ENCODE results near the gene CLEC16A.

CLEC16A gene

GRCh38 chr16:11156401-11156800 lies 212.0 kb downstream of the CLEC16A start:
- H3K27me3 ChIP-seq (ENCODE audit: insufficient read depth, poor library complexity, severe bottlenecking) = no peaks in the 10 kb centered on the region
- no peak overlapping the region for H3K27ac ChIP-seq (replicated peaks)
- no peak for TF ChIP-seq POLR2AphosphoS5 (IDR thresholded peaks at IDR 0.05; ENCODE audit: low read depth)
- TF ChIP-seq SPI1 (IDR thresholded peaks at IDR 0.05; ENCODE audit: borderline replicate concordance, low read depth) = no peak
- TF ChIP-seq CTCF (IDR thresholded peaks at IDR 0.05; ENCODE audit: insufficient read depth, low read length) = no peak
- TF ChIP-seq GABPA (IDR thresholded peaks at IDR 0.05; ENCODE audit: low read depth) = no peak
- no peak for TF ChIP-seq REST (IDR thresholded peaks at IDR 0.05; ENCODE audit: insufficient replicate concordance, low read depth)
- H3K4me3 ChIP-seq (replicated peaks; ENCODE audit: insufficient read depth, low read length) = no peak overlapping the region
- DNase-seq (ENCODE audit: low read depth in 1 of 2, low spot score in 1 of 2) = no peak

GRCh38 chr16:11157143-11157542 lies 212.8 kb downstream of the CLEC16A start:
- Histone ChIP-seq H3K4me3 (replicated peaks; ENCODE audit: insufficient read depth, low read length) (no peak overlapping the region), H3K27me3 (ENCODE audit: insufficient read depth, poor library complexity, severe bottlenecking) (no peaks in the 10 kb centered on the region), H3K27ac (replicated peaks) (no peak overlapping the region)
- no peak for TF ChIP-seq POLR2AphosphoS5 (IDR thresholded peaks at IDR 0.05; ENCODE audit: low read depth)
- no peak for DNase-seq (ENCODE audit: low read depth in 1 of 2, low spot score in 1 of 2)

- no peak for DNase-seq (ENCODE audit: low read depth in 1 of 2, low spot score in 1 of 2)
- H3K27ac ChIP-seq (replicated peaks) = no peak overlapping the region
- no peak overlapping the region for H3K4me3 ChIP-seq (replicated peaks; ENCODE audit: insufficient read depth, low read length)
- no peaks in the 10 kb centered on the region for H3K27me3 ChIP-seq (ENCODE audit: insufficient read depth, poor library complexity, severe bottlenecking)
- TF ChIP-seq CTCF (IDR thresholded peaks at IDR 0.05; ENCODE audit: insufficient read depth, low read length) = no peak
- no peak for TF ChIP-seq POLR2AphosphoS5 (IDR thresholded peaks at IDR 0.05; ENCODE audit: low read depth)
- no peak for TF ChIP-seq GABPA (IDR thresholded peaks at IDR 0.05; ENCODE audit: low read depth)
- no peak for TF ChIP-seq REST (IDR thresholded peaks at IDR 0.05; ENCODE audit: insufficient replicate concordance, low read depth)
- TF ChIP-seq SPI1 (IDR thresholded peaks at IDR 0.05; ENCODE audit: borderline replicate concordance, low read depth) = no peak
Observed at GRCh38 chr16:11158018-11158417, 213.7 kb downstream of the CLEC16A start.

GRCh38 chr16:11159282-11159681 lies 214.9 kb downstream of the CLEC16A start:
- no peak overlapping the region for H3K27ac ChIP-seq (replicated peaks)
- H3K4me3 ChIP-seq (replicated peaks; ENCODE audit: insufficient read depth, low read length) = no peak overlapping the region
- TF ChIP-seq SPI1 (IDR thresholded peaks at IDR 0.05; ENCODE audit: borderline replicate concordance, low read depth) = no peak
- DNase-seq (ENCODE audit: low read depth in 1 of 2, low spot score in 1 of 2) = no peak
- no peaks in the 10 kb centered on the region for H3K27me3 ChIP-seq (ENCODE audit: insufficient read depth, poor library complexity, severe bottlenecking)

GRCh38 chr16:11160676-11161115 lies 216.3 kb downstream of the CLEC16A start:
- DNase-seq (ENCODE audit: low read depth in 1 of 2, low spot score in 1 of 2) = no peak
- no peaks in the 10 kb centered on the region for H3K27me3 ChIP-seq (ENCODE audit: insufficient read depth, poor library complexity, severe bottlenecking)
- H3K27ac ChIP-seq (replicated peaks) = no peak overlapping the region
- H3K4me3 ChIP-seq (replicated peaks; ENCODE audit: insufficient read depth, low read length) = no peak overlapping the region
- TF ChIP-seq GABPA (IDR thresholded peaks at IDR 0.05; ENCODE audit: low read depth) (no peak), REST (IDR thresholded peaks at IDR 0.05; ENCODE audit: insufficient replicate concordance, low read depth) (no peak), POLR2AphosphoS5 (IDR thresholded peaks at IDR 0.05; ENCODE audit: low read depth) (no peak), SPI1 (IDR thresholded peaks at IDR 0.05; ENCODE audit: borderline replicate concordance, low read depth) (no peak), CTCF (IDR thresholded peaks at IDR 0.05; ENCODE audit: insufficient read depth, low read length) (no peak)

All from HL-60 (cell line).